Thyroid gland (tissue), 4 donors: ENCODE measurements around the gene MYOZ3.

ENCODE experiments used
- POLR2A ChIP-seq, 2 donors: fragments of 450-650 bp; IDR thresholded peaks; one replicate each; pipeline ENCODE4 v1.6.1; 2017; ENCODE audit warnings: antibody characterized with exemption in 2 of 2, mild to moderate bottlenecking in 2 of 2, moderate library complexity in 1 of 2
- TF ChIP-seq, protein P1 (sequence below), 6 experiments: fragments of 200-600 bp in 3 of 6; fragments of 450-650 bp in 3 of 6; sonication (generic) in 3 of 6; IDR thresholded peaks; one replicate each; pipeline ENCODE4 v1.5.1; 2016 to 2019; ENCODE audit warnings: antibody characterized with exemption in 6 of 6, mild to moderate bottlenecking in 2 of 6, inconsistent platforms in 1 of 6, moderate library complexity in 1 of 6

DNA sequence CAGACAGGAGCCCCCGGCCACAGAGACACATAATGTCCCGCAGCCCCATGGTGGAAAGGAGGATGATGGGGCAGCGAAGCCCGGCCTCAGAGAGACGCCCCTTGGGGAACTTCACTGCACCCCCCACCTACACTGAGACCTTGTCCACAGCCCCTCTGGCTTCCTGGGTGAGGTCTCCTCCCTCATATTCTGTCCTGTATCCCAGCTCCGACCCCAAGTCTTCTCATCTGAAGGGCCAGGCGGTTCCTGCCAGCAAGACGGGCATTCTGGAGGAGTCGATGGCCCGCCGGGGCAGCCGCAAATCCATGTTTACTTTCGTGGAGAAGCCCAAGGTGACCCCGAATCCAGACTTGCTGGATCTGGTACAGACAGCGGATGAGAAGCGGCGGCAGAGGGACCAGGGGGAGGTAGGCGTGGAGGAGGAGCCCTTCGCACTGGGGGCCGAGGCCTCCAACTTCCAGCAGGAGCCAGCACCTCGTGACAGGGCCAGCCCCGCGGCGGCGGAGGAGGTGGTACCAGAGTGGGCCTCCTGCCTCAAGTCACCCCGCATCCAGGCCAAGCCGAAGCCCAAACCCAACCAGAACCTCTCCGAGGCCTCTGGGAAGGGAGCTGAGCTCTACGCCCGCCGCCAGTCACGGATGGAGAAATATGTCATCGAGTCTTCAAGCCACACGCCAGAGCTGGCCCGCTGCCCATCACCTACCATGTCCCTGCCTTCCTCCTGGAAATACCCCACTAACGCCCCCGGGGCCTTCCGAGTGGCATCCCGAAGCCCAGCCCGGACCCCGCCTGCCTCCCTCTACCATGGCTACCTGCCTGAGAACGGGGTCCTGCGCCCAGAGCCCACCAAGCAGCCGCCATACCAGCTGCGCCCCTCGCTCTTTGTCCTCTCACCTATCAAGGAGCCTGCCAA, 11.7 kb upstream of the MYOZ3 start:
- TF ChIP-seq, protein P1, sequence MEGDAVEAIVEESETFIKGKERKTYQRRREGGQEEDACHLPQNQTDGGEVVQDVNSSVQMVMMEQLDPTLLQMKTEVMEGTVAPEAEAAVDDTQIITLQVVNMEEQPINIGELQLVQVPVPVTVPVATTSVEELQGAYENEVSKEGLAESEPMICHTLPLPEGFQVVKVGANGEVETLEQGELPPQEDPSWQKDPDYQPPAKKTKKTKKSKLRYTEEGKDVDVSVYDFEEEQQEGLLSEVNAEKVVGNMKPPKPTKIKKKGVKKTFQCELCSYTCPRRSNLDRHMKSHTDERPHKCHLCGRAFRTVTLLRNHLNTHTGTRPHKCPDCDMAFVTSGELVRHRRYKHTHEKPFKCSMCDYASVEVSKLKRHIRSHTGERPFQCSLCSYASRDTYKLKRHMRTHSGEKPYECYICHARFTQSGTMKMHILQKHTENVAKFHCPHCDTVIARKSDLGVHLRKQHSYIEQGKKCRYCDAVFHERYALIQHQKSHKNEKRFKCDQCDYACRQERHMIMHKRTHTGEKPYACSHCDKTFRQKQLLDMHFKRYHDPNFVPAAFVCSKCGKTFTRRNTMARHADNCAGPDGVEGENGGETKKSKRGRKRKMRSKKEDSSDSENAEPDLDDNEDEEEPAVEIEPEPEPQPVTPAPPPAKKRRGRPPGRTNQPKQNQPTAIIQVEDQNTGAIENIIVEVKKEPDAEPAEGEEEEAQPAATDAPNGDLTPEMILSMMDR (IDR thresholded peaks at IDR 0.05) = no peak
- no peak for TF ChIP-seq POLR2A (IDR thresholded peaks at IDR 0.05)
